Natural killer cell (primary cell): ENCODE data around the gene TMEM176A. TPM values are rescaled to one million over a fixed set of nuclear protein-coding genes. Genes with fewer than 3 reads are reported as not detected.
"Not testable (repeated sequence)": the region's sequence is repeated elsewhere in the genome, so short reads cannot be mapped to it uniquely, and the experiment has no call there.

Source experiments
- ATAC-seq, 3 donors: fragments of 150-1000 bp in 2 of 3; fragments of 200-7000 bp in 1 of 3; cut with Tn5 transposase; 1 replicate in 1 of 3; 2 replicates in 2 of 3; pipeline ENCODE4 v1.10.0; 2021; ENCODE audit warnings: mild to moderate bottlenecking in 2 of 3, moderate library complexity in 2 of 3
- DNase-seq, 2 donors: peaks; one replicate each; pipeline versions ENCODE4 v3.0.0 to v3.0.0-alpha.2; 2013 to 2021; ENCODE audit warnings: mixed read lengths in 1 of 2
- H3K27ac ChIP-seq: one replicate; pipeline ENCODE4 v1.5.1; 2013; ENCODE audit warnings: mild to moderate bottlenecking, low read length
- H3K27me3 ChIP-seq: one replicate; pipeline ENCODE4 v1.6.1; 2013; ENCODE audit warnings: low read length; ENCODE audit not compliant: control insufficient read depth, insufficient read depth
- H3K36me3 ChIP-seq: one replicate; pipeline ENCODE4 v1.6.1; 2013; ENCODE audit warnings: low read length; ENCODE audit not compliant: control insufficient read depth, insufficient read depth
- H3K4me1 ChIP-seq: one replicate; pipeline ENCODE4 v1.6.1; 2013; ENCODE audit warnings: low read length; ENCODE audit not compliant: control insufficient read depth, insufficient read depth
- H3K4me3 ChIP-seq: one replicate; pipeline ENCODE4 v1.5.1; 2013; ENCODE audit warnings: low read length
- H3K9me3 ChIP-seq: one replicate; pipeline ENCODE4 v1.6.1; 2013; ENCODE audit warnings: low read length; ENCODE audit not compliant: control insufficient read depth, insufficient read depth
- H3K27ac Mint-ChIP-seq, 2 donors: one replicate each; pipeline ENCODE4 v1.8.0; 2022; ENCODE audit warnings: mild to moderate bottlenecking in 2 of 2, mixed read lengths in 2 of 2, moderate library complexity in 1 of 2
- H3K27me3 Mint-ChIP-seq, 2 donors: one replicate each; pipeline ENCODE4 v1.8.0; 2022; ENCODE audit warnings: low read depth in 2 of 2, mixed read lengths in 2 of 2
- H3K36me3 Mint-ChIP-seq: one replicate; pipeline ENCODE4 v1.8.0; 2022; ENCODE audit warnings: mixed read lengths
- H3K4me1 Mint-ChIP-seq, 2 donors: one replicate each; pipeline ENCODE4 v1.8.0; 2022; ENCODE audit warnings: mixed read lengths in 2 of 2
- H3K4me3 Mint-ChIP-seq: one replicate; pipeline ENCODE4 v1.8.0; 2022; ENCODE audit warnings: mild to moderate bottlenecking, moderate library complexity, mixed read lengths
- H3K9me3 Mint-ChIP-seq, 2 donors: one replicate each; pipeline ENCODE4 v1.8.0; 2022; ENCODE audit warnings: mixed read lengths in 2 of 2
- WGBS: methylation state at CpG from one replicate; pipeline ENCODE4 v1.1.7; 2013; ENCODE audit warnings: missing lambda C conversion rate; ENCODE audit not compliant: insufficient coverage; 5-methylcytosine and 5-hydroxymethylcytosine counted together
- intact Hi-C: fragments of 100-400 bp; cut with micrococcal nuclease; formaldehyde crosslinking; loops from one replicate; pipeline ENCODE4 v1.14.2; 2022
- total RNA-seq, 4 donors: library from RNA; stranded (reverse); fragments of 120-200 nt in 1 of 4; gene quantifications; one replicate each; pipeline versions ENCODE4 v1.2.3 to v1.2.4, GENCODE V29; 2013 to 2022
- TF ChIP-seq, protein P1 (sequence below): fragments of 200-600 bp; IDR thresholded peaks from one replicate; pipeline ENCODE4 v1.8.0; 2022; ENCODE audit warnings: antibody characterized with exemption

TMEM176A gene
- total RNA-seq, 3 donors from 2014 or later (not counting 1 experiment from before 2014, with no cell fraction given) = 2.0 TPM; not detected in 2

DNA sequence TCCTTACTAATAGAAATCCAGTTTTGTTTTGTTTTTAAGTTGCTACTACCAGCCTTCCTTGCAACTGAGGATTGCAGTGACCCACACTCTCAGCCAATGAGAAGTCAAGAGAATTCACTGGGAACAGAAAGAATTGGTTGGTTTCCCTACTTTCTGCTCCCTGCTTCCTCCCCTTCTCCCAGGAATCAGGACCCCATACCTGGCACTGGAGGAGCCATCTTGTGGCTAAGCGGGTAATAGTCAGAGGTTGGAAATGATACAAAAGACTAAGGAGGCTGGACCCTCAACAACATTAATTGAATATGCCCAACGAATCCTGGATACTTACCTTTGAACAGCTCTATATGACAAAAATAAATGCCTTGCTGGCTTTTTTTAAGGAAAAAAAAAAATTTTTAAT is 6.3 kb downstream of the TMEM176A start:
- H3K9me3 ChIP-seq = peaks cover 12% of the 10 kb centered on the region
- H3K4me1 ChIP-seq = no peaks in the 10 kb centered on the region
- H3K27me3 ChIP-seq = peaks cover 11% of the 10 kb centered on the region
- peaks cover 48 to 67% of the 10 kb centered on the region in 2 donors for H3K27me3 Mint-ChIP-seq
- intact Hi-C loops = no loop called here
- H3K27ac ChIP-seq = no peak overlapping the region
- H3K27ac Mint-ChIP-seq = no peak overlapping the region
- no peak overlapping the region for H3K4me3 ChIP-seq
- H3K36me3 ChIP-seq = no peaks in the 10 kb centered on the region
- WGBS = 100% methylated on average over 2 of the region's 2 CpGs
- ATAC-seq = no peak
- no peak for DNase-seq
- TF ChIP-seq, protein P1, sequence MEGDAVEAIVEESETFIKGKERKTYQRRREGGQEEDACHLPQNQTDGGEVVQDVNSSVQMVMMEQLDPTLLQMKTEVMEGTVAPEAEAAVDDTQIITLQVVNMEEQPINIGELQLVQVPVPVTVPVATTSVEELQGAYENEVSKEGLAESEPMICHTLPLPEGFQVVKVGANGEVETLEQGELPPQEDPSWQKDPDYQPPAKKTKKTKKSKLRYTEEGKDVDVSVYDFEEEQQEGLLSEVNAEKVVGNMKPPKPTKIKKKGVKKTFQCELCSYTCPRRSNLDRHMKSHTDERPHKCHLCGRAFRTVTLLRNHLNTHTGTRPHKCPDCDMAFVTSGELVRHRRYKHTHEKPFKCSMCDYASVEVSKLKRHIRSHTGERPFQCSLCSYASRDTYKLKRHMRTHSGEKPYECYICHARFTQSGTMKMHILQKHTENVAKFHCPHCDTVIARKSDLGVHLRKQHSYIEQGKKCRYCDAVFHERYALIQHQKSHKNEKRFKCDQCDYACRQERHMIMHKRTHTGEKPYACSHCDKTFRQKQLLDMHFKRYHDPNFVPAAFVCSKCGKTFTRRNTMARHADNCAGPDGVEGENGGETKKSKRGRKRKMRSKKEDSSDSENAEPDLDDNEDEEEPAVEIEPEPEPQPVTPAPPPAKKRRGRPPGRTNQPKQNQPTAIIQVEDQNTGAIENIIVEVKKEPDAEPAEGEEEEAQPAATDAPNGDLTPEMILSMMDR = no peak
- peaks cover 0 to 3% of the 10 kb centered on the region in 2 donors for H3K9me3 Mint-ChIP-seq
- peaks cover 3% of the 10 kb centered on the region in 2 donors for H3K4me1 Mint-ChIP-seq
- no peak overlapping the region for H3K4me3 Mint-ChIP-seq
- peaks cover 12% of the 10 kb centered on the region for H3K36me3 Mint-ChIP-seq

DNA sequence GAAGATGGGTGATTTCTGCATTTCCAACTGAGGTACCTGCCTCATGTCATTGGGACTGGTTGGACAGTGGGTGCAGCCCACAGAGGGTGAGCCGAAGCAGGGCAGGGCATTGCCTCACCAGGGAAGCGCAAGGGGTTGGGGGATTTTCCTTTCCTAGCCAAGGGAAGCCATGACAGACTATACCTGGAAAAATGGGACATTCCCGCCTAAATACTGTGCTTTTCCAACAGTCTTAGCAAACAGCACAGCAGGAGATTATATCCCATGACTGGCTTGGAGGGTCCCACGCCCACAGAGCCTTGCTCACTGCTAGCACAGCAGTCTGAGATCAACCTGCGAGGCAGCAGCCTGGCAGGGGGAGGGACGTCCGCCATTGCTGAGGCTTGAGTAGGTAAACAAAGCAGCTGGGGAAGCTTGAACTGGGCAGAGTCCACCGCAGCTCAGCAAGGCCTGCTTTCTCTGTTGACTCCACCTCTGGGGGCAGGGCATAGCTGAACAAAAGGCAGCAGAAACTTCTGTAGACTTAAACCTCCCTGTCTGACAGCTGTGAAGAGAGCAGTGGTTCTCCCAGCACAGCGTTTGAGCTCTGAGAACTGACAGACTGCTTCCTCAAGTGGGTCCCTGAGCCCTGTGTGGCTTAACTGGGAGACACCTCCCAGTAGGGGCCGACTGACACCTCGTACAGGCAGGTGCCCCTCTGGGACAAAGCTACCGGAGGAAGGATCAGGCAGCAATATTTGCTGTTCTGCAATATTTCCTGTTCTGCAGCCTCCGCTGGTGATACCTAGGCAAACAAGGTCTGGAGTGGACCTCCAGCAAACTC is 7.3 kb downstream of the TMEM176A start:
- ATAC-seq, intact Hi-C loops, DNase-seq, H3K4me3 Mint-ChIP-seq, H3K4me1 ChIP-seq, H3K27ac ChIP-seq, H3K27ac Mint-ChIP-seq, H3K4me3 ChIP-seq, H3K36me3 ChIP-seq, H3K4me1 Mint-ChIP-seq, H3K9me3 Mint-ChIP-seq, H3K27me3 ChIP-seq: not testable (repeated sequence)
- 76% methylated on average over 13 of the region's 13 CpGs for WGBS
- H3K36me3 Mint-ChIP-seq = peaks cover 12% of the 10 kb centered on the region
- peaks cover 44 to 61% of the 10 kb centered on the region in 2 donors for H3K27me3 Mint-ChIP-seq
- H3K9me3 ChIP-seq = peaks cover 12% of the 10 kb centered on the region

DNA sequence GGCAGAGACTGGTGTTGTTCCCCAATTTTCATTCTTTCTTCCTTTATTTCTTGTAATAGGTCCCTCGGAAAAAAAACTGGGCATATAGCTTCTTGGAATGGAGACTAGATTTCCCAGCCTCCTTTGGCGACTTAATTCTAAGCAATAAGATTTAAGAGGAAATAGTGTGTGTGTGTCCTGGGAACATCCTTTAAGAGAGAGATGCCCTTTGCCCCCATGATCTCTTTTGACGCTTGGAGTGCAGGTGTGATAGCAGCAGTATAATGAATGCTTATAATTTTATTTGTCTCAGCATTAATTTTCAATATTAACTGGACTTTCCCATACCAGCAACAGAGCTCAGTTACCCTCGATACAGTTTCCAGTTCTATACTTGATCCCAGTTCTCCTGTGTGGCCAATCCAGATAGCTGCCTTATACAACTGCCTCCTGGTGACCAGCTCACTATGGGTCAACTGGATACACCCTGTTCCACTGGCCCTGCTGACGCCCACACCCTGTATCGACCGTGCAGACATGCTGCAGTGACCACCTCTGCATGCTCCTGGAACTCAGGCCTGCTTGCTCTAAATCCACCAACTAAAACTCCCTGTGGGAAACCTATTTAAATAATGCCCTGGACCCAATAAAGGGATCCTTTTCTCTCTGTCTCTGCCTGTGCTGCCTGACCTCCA is 13.9 kb downstream of the TMEM176A start:
- ATAC-seq (no peak), DNase-seq (no peak)
- Histone ChIP-seq H3K4me3 (no peak overlapping the region), H3K27ac (no peak overlapping the region), H3K36me3 (no peaks in the 10 kb centered on the region), H3K27me3 (no peaks in the 10 kb centered on the region), H3K9me3 (no peaks in the 10 kb centered on the region), H3K4me1 (no peaks in the 10 kb centered on the region)
- TF ChIP-seq, protein P1 = no peak
- H3K36me3 Mint-ChIP-seq = peaks cover 12% of the 10 kb centered on the region
- H3K9me3 Mint-ChIP-seq = peaks cover 3 to 7% of the 10 kb centered on the region in 2 donors
- H3K4me3 Mint-ChIP-seq = no peak overlapping the region
- no peak overlapping the region for H3K27ac Mint-ChIP-seq
- peaks cover 47 to 69% of the 10 kb centered on the region in 2 donors for H3K27me3 Mint-ChIP-seq
- no peaks in the 10 kb centered on the region for H3K4me1 Mint-ChIP-seq
- 80% methylated on average over 6 of the region's 7 CpGs for WGBS
- intact Hi-C loops = no loop called here

DNA sequence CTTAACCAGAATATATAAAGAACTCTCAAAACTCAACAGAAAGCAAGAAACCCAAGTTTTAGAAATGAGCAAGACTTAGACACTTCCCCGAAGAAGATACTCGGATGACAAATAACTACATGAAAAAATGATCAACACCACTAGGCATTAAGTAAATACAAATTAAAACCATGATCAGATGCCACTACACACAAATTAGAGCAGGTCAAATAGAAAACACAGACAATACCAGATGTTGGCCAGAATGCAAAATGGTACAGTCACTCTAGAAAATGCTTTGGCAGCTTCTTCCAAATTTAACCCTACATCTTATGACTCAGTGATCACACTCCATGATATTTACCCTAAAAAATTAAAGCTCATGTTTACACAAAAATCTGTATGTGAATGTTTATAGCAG is 18.4 kb downstream of the TMEM176A start:
- H3K27me3 Mint-ChIP-seq = peaks cover 46 to 66% of the 10 kb centered on the region in 2 donors
- intact Hi-C loops = no loop called here
- no peak overlapping the region for H3K4me3 Mint-ChIP-seq
- peaks cover 3 to 7% of the 10 kb centered on the region in 2 donors for H3K9me3 Mint-ChIP-seq
- no peaks in the 10 kb centered on the region for H3K4me1 ChIP-seq
- no peak overlapping the region for H3K27ac Mint-ChIP-seq
- 85% methylated on average over 2 of the region's 2 CpGs for WGBS
- no peaks in the 10 kb centered on the region for H3K36me3 ChIP-seq
- H3K27ac ChIP-seq = no peak overlapping the region
- H3K27me3 ChIP-seq = no peaks in the 10 kb centered on the region
- no peaks in the 10 kb centered on the region for H3K4me1 Mint-ChIP-seq
- no peak for ATAC-seq
- TF ChIP-seq, protein P1 = no peak
- peaks cover 12% of the 10 kb centered on the region for H3K36me3 Mint-ChIP-seq
- no peak for DNase-seq
- H3K4me3 ChIP-seq = no peak overlapping the region
- no peaks in the 10 kb centered on the region for H3K9me3 ChIP-seq
